ENCODE results near the gene STN1. TPM values are rescaled to one million over a fixed set of nuclear protein-coding genes. Genes with fewer than 3 reads are reported as not detected.

Gene STN1
- polyA plus RNA-seq, 1 of the 3 experiments (the other 2 are of a cell fraction) = 22.1 TPM

DNA sequence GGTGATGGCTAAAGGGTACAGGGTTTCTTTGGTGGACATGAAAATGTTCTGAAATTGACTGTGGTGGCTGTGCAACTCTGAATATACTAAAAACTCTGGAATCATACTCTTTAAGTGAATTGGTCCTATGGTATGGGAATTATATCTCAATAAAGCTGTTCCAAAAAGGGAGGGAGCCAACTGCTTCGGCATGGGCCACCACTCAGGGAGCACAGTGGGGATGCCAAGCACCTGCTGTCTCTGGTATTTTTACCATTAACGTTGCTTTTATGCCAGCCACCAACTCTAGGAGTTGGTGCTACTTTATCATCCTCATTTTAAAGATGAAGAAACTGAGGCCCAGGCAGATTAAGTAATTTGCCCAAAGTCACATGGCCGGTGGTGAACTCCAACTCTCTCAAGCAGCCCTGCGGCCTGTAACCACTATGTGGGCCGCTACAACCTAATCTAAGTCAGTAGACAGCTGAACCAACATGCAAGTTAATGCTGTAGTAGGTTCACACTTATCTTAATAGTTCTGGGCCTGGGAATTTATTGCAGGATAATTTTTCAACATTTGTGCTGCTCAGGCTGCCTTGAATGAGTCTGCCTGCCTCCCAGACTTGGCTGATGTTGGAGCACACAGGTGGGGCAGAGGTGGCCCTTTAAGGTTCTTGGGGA lies 83.4 kb downstream of the STN1 start:
- no peaks in the 10 kb centered on the region for H3K36me3 ChIP-seq (replicated peaks in 1 of 2; ENCODE audit: control insufficient read depth in 1 of 2, insufficient read depth in 2 of 2, low read length in 1 of 2)
- no peak overlapping the region for H2AFZ ChIP-seq (ENCODE audit: low read depth)
- H3K79me2 ChIP-seq (ENCODE audit: insufficient read depth) = peaks cover 23% of the 10 kb centered on the region
- H3K4me3 ChIP-seq (ENCODE audit: low read depth in 2 of 2, low read length in 1 of 2) = no peak overlapping the region
- peaks cover 15 to 35% of the 10 kb centered on the region in 2 experiments; a peak in 2 of 4 replicates for H3K4me1 ChIP-seq (ENCODE audit: control insufficient read depth in 1 of 2, insufficient read depth in 2 of 2, low read depth in 1 of 2, low read length in 1 of 2)
- H3K9ac ChIP-seq = no peak overlapping the region
- POLR2A ChIA-PET = no interaction called here
- DNase-seq = no peak
- no peak overlapping the region; a peak in 1 of 4 replicates for H3K27ac ChIP-seq (ENCODE audit: low read depth in 2 of 2, low read length in 1 of 2)
- WGBS (ENCODE audit: low lambda C conversion rate) = 72% methylated on average over 5 of the region's 5 CpGs
- no peaks in the 10 kb centered on the region for H3K27me3 ChIP-seq (ENCODE audit: insufficient read depth)
- 0 out of 2 replicates have a peak, but pooled peaks cover 3% of the 10 kb centered on the region for H4K20me1 ChIP-seq (ENCODE audit: insufficient read depth)
- CTCF ChIA-PET = interaction anchor here (1.1 to 1.3 kb wide), 2 partner anchors 8 to 12 kb away, joined by 3 read pairs; no protein-coding TSS in a partner anchor
- TF ChIP-seq, protein P1, sequence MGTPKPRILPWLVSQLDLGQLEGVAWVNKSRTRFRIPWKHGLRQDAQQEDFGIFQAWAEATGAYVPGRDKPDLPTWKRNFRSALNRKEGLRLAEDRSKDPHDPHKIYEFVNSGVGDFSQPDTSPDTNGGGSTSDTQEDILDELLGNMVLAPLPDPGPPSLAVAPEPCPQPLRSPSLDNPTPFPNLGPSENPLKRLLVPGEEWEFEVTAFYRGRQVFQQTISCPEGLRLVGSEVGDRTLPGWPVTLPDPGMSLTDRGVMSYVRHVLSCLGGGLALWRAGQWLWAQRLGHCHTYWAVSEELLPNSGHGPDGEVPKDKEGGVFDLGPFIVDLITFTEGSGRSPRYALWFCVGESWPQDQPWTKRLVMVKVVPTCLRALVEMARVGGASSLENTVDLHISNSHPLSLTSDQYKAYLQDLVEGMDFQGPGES (IDR thresholded peaks at IDR 0.05; ENCODE audit: low read depth, low read length) = no peak
- TF ChIP-seq TCF12 (IDR thresholded peaks at IDR 0.05) (no peak), ELF1 (IDR thresholded peaks at IDR 0.05) (no peak), FOSL2 (IDR thresholded peaks at IDR 0.05; ENCODE audit: borderline replicate concordance, low read depth) (no peak), NRF1 (IDR thresholded peaks at IDR 0.05; ENCODE audit: low read depth, low read length) (no peak), NFIC (IDR thresholded peaks at IDR 0.05; ENCODE audit: borderline replicate concordance) (no peak), RFX5 (IDR thresholded peaks at IDR 0.05; ENCODE audit: low read length) (no peak), MEF2A (IDR thresholded peaks at IDR 0.05; ENCODE audit: borderline replicate concordance, low read depth) (no peak), SIN3A (IDR thresholded peaks at IDR 0.05; ENCODE audit: borderline replicate concordance, low read depth, low read length) (no peak), TAF1 (IDR thresholded peaks at IDR 0.05; ENCODE audit: borderline replicate concordance, low read depth, low read length) (no peak)
- H3K9me2 ChIP-seq = no peaks in the 10 kb centered on the region
- H3K4me2 ChIP-seq = no peak overlapping the region
- H3K9me3 ChIP-seq = no peaks in the 10 kb centered on the region
- no peaks in the 10 kb centered on the region for H3F3A ChIP-seq (replicated peaks; ENCODE audit: insufficient read depth)

DNA sequence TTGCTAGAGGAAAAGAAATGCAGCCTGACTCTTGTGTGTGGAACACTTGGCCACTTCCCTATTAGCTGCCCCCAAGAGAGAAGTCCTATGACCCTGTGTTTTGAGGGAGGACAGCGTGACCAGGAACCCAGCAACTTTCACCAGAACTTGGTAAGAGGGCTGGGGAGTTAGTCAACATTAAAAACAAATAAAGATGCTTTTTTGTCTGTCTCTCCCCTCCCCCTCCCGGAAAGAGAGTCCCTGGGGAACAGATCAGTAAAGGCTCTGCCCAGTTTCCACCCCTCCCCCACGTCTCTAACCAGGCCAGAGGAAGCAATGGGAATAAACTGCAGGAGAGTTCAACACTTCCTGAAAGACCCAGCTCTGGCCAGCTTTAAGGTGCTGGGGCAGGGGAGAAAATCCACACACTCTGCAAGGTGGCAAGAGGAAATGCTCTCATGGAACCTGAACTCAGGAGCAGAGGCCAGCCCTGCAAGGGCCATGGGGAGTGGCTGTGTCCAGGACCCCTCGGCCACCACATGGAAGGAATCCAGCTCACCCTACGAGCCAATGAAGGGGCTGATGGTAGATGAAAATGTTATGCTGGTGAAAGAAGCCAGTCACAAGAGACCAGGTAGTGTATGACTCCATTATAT lies 84.1 kb downstream of the STN1 start:
- H3K27me3 ChIP-seq (ENCODE audit: insufficient read depth) = no peaks in the 10 kb centered on the region
- ChIA-PET CTCF (no interaction called here), POLR2A (no interaction called here)
- no peak for DNase-seq
- TF ChIP-seq ELF1 (IDR thresholded peaks at IDR 0.05) (0 out of 2 replicates have a peak, but pooled peaks have one; percentile 11), RFX5 (IDR thresholded peaks at IDR 0.05; ENCODE audit: low read length) (no peak)
- 73% methylated on average over 3 of the region's 5 CpGs for WGBS (ENCODE audit: low lambda C conversion rate)
- H3K9me3 ChIP-seq = no peaks in the 10 kb centered on the region
- no peaks in the 10 kb centered on the region for H3K9me2 ChIP-seq
- no peak overlapping the region for H3K4me3 ChIP-seq (ENCODE audit: low read depth in 2 of 2, low read length in 1 of 2)
- peaks cover 12 to 28% of the 10 kb centered on the region in 2 experiments; a peak in 2 of 4 replicates for H3K4me1 ChIP-seq (ENCODE audit: control insufficient read depth in 1 of 2, insufficient read depth in 2 of 2, low read depth in 1 of 2, low read length in 1 of 2)
- H3K27ac ChIP-seq (ENCODE audit: low read depth in 2 of 2, low read length in 1 of 2) = no peak overlapping the region
- H3K36me3 ChIP-seq (replicated peaks in 1 of 2; ENCODE audit: control insufficient read depth in 1 of 2, insufficient read depth in 2 of 2, low read length in 1 of 2) = peaks cover 0 to 3% of the 10 kb centered on the region in 2 experiments
- H3F3A ChIP-seq (replicated peaks; ENCODE audit: insufficient read depth) = no peaks in the 10 kb centered on the region
- H3K9ac ChIP-seq = no peak overlapping the region
- H3K4me2 ChIP-seq = no peak overlapping the region
- H4K20me1 ChIP-seq (ENCODE audit: insufficient read depth) = 0 out of 2 replicates have a peak, but pooled peaks cover 3% of the 10 kb centered on the region
- H3K79me2 ChIP-seq (ENCODE audit: insufficient read depth) = peaks cover 22% of the 10 kb centered on the region
- no peak overlapping the region for H2AFZ ChIP-seq (ENCODE audit: low read depth)
